COLO668 (cell line): Measurements from ENCODE around the gene IQUB.
"Not testable (repeated sequence)": the region's sequence is repeated elsewhere in the genome, so short reads cannot be mapped to it uniquely, and the experiment has no call there.

Experiments
- DNase-seq: peaks from one replicate; lab custom pipeline; 2025; ENCODE audit not compliant: unreplicated experiment; lab: John Stamatoyannopoulos, UW

IQUB gene

GRCh38 chr7:123423622-123424021 is 110.8 kb downstream of the IQUB start:
- no peak for DNase-seq

DNA sequence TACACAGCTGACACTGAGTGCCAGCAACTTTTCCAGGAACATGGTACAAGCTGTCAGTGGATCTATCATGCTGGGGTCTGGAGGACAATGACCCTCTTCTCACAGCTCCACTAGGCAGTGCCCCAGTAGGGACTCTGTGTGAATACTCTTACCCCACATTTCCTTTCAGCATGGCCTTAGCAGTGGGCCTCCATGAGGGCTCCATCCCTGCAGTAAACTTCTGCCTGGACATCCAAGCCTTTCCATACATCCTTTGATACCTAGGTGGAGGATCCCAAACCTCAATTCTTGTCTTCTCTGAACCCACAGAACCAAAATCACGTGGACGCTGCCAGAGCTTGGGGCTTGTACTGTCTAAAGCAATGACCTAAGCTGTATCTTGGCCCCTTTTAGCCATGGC is 116.8 kb downstream of the IQUB start:
- no peak for DNase-seq

DNA sequence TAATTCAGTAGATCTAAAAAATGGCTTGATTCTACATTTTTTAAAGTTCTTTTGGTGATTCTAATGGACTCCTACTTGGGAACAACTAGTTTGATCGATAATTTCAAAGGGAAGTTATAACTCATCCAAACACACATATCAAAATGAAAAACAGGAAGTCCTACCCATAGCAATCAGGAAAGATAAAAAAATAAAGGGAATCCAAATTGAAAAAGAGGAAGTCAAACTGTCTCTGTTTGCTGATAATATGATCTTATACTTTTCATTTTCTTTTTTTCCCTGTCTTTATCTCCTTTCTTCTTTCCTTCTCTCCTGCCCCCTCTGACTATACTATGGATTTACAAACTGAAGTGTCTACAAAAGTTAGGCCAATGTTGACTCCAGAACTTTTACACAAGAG is 118.8 kb downstream of the IQUB start:
- no peak for DNase-seq

GRCh38 chr7:123410273-123410904 is 124.0 kb downstream of the IQUB start:
- DNase-seq: no peak

DNA sequence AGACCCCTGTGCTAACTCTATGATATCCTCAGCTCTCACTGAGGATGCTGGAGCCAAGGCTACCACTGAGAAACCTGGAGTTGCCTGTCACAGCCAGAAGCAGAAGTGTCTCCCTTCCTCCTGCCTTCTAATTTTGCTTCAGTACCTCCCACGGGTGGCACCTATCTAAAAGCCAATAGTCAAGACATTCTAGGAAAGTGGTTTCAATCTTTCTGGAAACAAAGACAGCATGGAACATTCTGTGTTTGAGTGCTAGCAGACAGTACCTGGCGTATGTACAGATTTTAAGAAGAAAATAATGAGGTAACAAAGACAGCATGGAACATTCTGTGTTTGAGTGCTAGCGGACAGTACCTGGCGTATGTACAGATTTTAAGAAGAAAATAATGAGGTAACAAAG is 126.4 kb downstream of the IQUB start:
- DNase-seq: not testable (repeated sequence)
